ENCODE data around the gene GNGT1. TPM values are rescaled to one million over a fixed set of nuclear protein-coding genes. Genes with fewer than 3 reads are reported as not detected.
A peak's percentile ranks its signal among the peaks of the same experiment; 100 is the strongest.
"Not testable (repeated sequence)": the region's sequence is repeated elsewhere in the genome, so short reads cannot be mapped to it uniquely, and the experiment has no call there.

The GNGT1 gene
- total RNA-seq, 1 experiment from 2014 or later = not detected

GRCh38 chr7:93902777-93903423 lies 3.5 kb upstream of the GNGT1 start:
- peak; percentile 27 for DNase-seq (ENCODE audit: low read depth)

GRCh38 chr7:93910076-93910994 lies 4.0 kb downstream of the GNGT1 start:
- DNase-seq (ENCODE audit: low read depth) = peak; percentile 8

GRCh38 chr7:93911242-93911641 lies 4.9 kb downstream of the GNGT1 start:
- not testable (repeated sequence) for DNase-seq (ENCODE audit: low read depth)

- not testable (repeated sequence) for DNase-seq (ENCODE audit: low read depth)
Measured at GRCh38 chr7:93911661-93912060, 5.3 kb downstream of the GNGT1 start.

- DNase-seq (ENCODE audit: low read depth) = no peak
Measured at GRCh38 chr7:93913197-93913596, 6.8 kb downstream of the GNGT1 start.

GRCh38 chr7:93914581-93915066 lies 8.3 kb downstream of the GNGT1 start:
- peak; percentile 72 for DNase-seq (ENCODE audit: low read depth)

GRCh38 chr7:93915206-93915842 lies 9.0 kb downstream of the GNGT1 start:
- DNase-seq (ENCODE audit: low read depth) = not testable (repeated sequence)

GRCh38 chr7:93915888-93916287 lies 9.5 kb downstream of the GNGT1 start:
- DNase-seq (ENCODE audit: low read depth) = peak; percentile 12

GRCh38 chr7:93916315-93916714 lies 9.9 kb downstream of the GNGT1 start:
- not testable (repeated sequence) for DNase-seq (ENCODE audit: low read depth)

GRCh38 chr7:93920496-93921182 lies 14.3 kb downstream of the GNGT1 start:
- DNase-seq (ENCODE audit: low read depth) = no peak

- no peak for DNase-seq (ENCODE audit: low read depth)
Measured at GRCh38 chr7:93921186-93921585, 14.8 kb downstream of the GNGT1 start.

- DNase-seq (ENCODE audit: low read depth) = peak; percentile 81
Measured at GRCh38 chr7:93921607-93922566, 15.5 kb downstream of the GNGT1 start, which contains the start of gene GNG11. Gene GNG11, plus strand, starts transcription at chr7:93921735. Its CDS starts 403 bp downstream, at chr7:93922138.

GRCh38 chr7:93923296-93923695 lies 16.9 kb downstream of the GNGT1 start:
- DNase-seq (ENCODE audit: low read depth) = no peak

- DNase-seq (ENCODE audit: low read depth) = no peak
Measured at GRCh38 chr7:93923942-93924341, 17.6 kb downstream of the GNGT1 start.

- DNase-seq (ENCODE audit: low read depth) = no peak
Measured at GRCh38 chr7:93926800-93927199, 20.4 kb downstream of the GNGT1 start.

GRCh38 chr7:93927585-93927984 lies 21.2 kb downstream of the GNGT1 start:
- no peak for DNase-seq (ENCODE audit: low read depth)

GRCh38 chr7:93931655-93932054 lies 25.3 kb downstream of the GNGT1 start:
- no peak for DNase-seq (ENCODE audit: low read depth)

- DNase-seq (ENCODE audit: low read depth) = no peak
Measured at GRCh38 chr7:93933156-93933555, 26.8 kb downstream of the GNGT1 start.

- no peak for DNase-seq (ENCODE audit: low read depth)
Measured at GRCh38 chr7:93935102-93935501, 28.7 kb downstream of the GNGT1 start.

GRCh38 chr7:93937818-93938217 lies 31.5 kb downstream of the GNGT1 start:
- DNase-seq (ENCODE audit: low read depth) = no peak

Data from HT1080 (cell line).